ENCODE data around the gene TCTA. TPM values are rescaled to one million over a fixed set of nuclear protein-coding genes. Genes with fewer than 3 reads are reported as not detected.

The TCTA gene
- total RNA-seq, 1 experiment from 2014 or later: 11.5 TPM

DNA sequence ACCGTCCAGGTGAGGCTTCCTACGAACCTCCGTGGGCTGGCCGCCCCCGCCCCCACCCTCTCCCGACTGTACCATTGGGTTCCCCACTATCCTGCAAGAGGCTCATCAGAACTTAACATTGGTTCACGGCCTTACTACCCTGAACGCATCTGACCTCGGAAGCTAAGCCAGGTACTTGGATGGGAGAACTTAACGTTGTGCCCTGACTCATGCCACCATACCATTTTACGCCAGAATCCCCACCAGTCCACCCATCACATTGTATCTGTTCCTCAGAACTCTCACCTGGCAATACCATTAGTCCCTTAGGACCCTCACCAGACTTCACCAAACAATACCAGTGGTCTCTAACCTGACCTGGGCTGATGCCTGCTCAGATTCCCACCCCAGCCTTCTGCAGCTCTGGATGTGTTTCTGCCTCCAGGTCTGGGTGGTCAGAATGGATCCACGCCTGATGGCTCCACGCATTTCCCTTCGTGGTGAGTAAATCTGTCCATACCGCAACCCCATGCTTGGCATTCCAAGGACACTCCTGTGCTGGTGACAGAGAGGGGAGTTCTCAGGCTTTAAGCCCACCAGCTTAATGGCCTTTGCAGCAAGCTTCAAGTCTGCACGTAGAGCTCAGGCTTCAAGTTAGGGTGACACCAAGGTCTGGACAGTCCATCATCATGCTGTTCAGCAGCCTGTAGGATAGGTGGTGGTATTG, 562 bp downstream of the TCTA start:
- CTCF ChIA-PET: interaction anchor here (1.2 to 2.3 kb wide), 3 partner anchors 10 to 242 kb away, joined by 5 to 15 read pairs (median 6); partner anchors contain the start of genes AMT and KLHDC8B
- TF ChIP-seq FOXP1 (CRISPR knock-in tag; IDR thresholded peaks at IDR 0.05; ENCODE audit: borderline replicate concordance) (no peak), ATF1 (CRISPR knock-in tag; IDR thresholded peaks at IDR 0.05) (no peak)
- Mint-ChIP-seq H3K27ac (peak overlapping the region; percentile 98), H3K9me3 (no peaks in the 10 kb centered on the region), H3K4me3 (peak overlapping the region; percentile 92), H3K27me3 (ENCODE audit: low read depth) (no peaks in the 10 kb centered on the region), H3K36me3 (peaks cover 4% of the 10 kb centered on the region; the same call in 1 of the 2 replicates), H3K4me1 (peaks cover 41% of the 10 kb centered on the region)
- ATAC-seq (no peak), DNase-seq (ENCODE audit: low spot score) (no peak)
- POLR2A ChIA-PET: interaction anchor here (1.0 to 2.2 kb wide), 3 partner anchors 9 to 319 kb away, joined by 3 to 16 read pairs (median 10); partner anchors contain the start of genes QRICH1 and USP4

DNA sequence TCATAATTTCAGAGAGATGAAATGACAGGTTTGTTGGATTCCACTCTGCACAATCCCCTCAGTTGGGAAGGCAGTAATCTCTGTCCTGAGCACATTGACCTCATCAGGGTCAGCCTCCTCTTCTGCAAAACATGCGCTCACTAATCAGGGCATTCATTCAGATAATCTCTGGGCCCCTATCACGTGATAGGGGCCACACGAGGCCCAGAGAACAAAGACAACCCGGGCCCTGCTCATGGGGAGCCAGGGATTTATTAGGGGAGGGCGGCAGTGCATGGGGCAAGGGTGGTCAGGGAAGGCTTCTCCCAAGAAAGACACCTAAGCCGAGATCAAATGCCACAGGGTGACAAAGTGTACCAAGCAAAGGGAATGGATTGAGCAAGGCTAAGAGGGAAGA, 1.1 kb downstream of the TCTA start:
- TF ChIP-seq SMAD4 (CRISPR knock-in tag; IDR thresholded peaks at IDR 0.05) (no peak), ZNF232 (CRISPR knock-in tag; IDR thresholded peaks at IDR 0.05) (no peak), RELA (CRISPR knock-in tag; IDR thresholded peaks at IDR 0.05; ENCODE audit: borderline replicate concordance) (no peak), RORB (CRISPR knock-in tag; IDR thresholded peaks at IDR 0.05) (no peak), IRF2 (CRISPR knock-in tag; IDR thresholded peaks at IDR 0.05; ENCODE audit: borderline replicate concordance, low read depth) (no peak), SMAD3 (CRISPR knock-in tag; IDR thresholded peaks at IDR 0.05; ENCODE audit: borderline replicate concordance) (no peak), JAZF1 (CRISPR knock-in tag; IDR thresholded peaks at IDR 0.05) (no peak), NR3C1 (CRISPR knock-in tag; conservative IDR thresholded peaks at IDR 0.05; ENCODE audit: low read depth) (no peak), ZNF416 (CRISPR knock-in tag; IDR thresholded peaks at IDR 0.05) (no peak), FOXJ3 (CRISPR knock-in tag; IDR thresholded peaks at IDR 0.05; ENCODE audit: borderline replicate concordance) (no peak)
- TF ChIP-seq, protein P1, sequence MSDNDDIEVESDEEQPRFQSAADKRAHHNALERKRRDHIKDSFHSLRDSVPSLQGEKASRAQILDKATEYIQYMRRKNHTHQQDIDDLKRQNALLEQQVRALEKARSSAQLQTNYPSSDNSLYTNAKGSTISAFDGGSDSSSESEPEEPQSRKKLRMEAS (CRISPR knock-in tag; IDR thresholded peaks at IDR 0.05): no peak
- TF ChIP-seq, protein P2, sequence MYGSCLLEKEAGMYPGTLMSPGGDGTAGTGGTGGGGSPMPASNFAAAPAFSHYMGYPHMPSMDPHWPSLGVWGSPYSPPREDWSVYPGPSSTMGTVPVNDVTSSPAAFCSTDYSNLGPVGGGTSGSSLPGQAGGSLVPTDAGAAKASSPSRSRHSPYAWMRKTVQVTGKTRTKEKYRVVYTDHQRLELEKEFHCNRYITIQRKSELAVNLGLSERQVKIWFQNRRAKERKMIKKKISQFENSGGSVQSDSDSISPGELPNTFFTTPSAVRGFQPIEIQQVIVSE (CRISPR knock-in tag; IDR thresholded peaks at IDR 0.05; ENCODE audit: borderline replicate concordance): no peak
- TF ChIP-seq, protein P3, sequence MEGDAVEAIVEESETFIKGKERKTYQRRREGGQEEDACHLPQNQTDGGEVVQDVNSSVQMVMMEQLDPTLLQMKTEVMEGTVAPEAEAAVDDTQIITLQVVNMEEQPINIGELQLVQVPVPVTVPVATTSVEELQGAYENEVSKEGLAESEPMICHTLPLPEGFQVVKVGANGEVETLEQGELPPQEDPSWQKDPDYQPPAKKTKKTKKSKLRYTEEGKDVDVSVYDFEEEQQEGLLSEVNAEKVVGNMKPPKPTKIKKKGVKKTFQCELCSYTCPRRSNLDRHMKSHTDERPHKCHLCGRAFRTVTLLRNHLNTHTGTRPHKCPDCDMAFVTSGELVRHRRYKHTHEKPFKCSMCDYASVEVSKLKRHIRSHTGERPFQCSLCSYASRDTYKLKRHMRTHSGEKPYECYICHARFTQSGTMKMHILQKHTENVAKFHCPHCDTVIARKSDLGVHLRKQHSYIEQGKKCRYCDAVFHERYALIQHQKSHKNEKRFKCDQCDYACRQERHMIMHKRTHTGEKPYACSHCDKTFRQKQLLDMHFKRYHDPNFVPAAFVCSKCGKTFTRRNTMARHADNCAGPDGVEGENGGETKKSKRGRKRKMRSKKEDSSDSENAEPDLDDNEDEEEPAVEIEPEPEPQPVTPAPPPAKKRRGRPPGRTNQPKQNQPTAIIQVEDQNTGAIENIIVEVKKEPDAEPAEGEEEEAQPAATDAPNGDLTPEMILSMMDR (IDR thresholded peaks at IDR 0.05): no peak
- TF ChIP-seq, protein P4, sequence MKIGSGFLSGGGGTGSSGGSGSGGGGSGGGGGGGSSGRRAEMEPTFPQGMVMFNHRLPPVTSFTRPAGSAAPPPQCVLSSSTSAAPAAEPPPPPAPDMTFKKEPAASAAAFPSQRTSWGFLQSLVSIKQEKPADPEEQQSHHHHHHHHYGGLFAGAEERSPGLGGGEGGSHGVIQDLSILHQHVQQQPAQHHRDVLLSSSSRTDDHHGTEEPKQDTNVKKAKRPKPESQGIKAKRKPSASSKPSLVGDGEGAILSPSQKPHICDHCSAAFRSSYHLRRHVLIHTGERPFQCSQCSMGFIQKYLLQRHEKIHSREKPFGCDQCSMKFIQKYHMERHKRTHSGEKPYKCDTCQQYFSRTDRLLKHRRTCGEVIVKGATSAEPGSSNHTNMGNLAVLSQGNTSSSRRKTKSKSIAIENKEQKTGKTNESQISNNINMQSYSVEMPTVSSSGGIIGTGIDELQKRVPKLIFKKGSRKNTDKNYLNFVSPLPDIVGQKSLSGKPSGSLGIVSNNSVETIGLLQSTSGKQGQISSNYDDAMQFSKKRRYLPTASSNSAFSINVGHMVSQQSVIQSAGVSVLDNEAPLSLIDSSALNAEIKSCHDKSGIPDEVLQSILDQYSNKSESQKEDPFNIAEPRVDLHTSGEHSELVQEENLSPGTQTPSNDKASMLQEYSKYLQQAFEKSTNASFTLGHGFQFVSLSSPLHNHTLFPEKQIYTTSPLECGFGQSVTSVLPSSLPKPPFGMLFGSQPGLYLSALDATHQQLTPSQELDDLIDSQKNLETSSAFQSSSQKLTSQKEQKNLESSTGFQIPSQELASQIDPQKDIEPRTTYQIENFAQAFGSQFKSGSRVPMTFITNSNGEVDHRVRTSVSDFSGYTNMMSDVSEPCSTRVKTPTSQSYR (CRISPR knock-in tag; IDR thresholded peaks at IDR 0.05): no peak
- TF ChIP-seq, protein P5, sequence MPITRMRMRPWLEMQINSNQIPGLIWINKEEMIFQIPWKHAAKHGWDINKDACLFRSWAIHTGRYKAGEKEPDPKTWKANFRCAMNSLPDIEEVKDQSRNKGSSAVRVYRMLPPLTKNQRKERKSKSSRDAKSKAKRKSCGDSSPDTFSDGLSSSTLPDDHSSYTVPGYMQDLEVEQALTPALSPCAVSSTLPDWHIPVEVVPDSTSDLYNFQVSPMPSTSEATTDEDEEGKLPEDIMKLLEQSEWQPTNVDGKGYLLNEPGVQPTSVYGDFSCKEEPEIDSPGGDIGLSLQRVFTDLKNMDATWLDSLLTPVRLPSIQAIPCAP (CRISPR knock-in tag; IDR thresholded peaks at IDR 0.05): no peak
- TF ChIP-seq, protein P6, sequence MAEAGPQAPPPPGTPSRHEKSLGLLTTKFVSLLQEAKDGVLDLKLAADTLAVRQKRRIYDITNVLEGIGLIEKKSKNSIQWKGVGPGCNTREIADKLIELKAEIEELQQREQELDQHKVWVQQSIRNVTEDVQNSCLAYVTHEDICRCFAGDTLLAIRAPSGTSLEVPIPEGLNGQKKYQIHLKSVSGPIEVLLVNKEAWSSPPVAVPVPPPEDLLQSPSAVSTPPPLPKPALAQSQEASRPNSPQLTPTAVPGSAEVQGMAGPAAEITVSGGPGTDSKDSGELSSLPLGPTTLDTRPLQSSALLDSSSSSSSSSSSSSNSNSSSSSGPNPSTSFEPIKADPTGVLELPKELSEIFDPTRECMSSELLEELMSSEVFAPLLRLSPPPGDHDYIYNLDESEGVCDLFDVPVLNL (CRISPR knock-in tag; IDR thresholded peaks at IDR 0.05; ENCODE audit: borderline replicate concordance, low read depth): no peak
- TF ChIP-seq, protein P7, sequence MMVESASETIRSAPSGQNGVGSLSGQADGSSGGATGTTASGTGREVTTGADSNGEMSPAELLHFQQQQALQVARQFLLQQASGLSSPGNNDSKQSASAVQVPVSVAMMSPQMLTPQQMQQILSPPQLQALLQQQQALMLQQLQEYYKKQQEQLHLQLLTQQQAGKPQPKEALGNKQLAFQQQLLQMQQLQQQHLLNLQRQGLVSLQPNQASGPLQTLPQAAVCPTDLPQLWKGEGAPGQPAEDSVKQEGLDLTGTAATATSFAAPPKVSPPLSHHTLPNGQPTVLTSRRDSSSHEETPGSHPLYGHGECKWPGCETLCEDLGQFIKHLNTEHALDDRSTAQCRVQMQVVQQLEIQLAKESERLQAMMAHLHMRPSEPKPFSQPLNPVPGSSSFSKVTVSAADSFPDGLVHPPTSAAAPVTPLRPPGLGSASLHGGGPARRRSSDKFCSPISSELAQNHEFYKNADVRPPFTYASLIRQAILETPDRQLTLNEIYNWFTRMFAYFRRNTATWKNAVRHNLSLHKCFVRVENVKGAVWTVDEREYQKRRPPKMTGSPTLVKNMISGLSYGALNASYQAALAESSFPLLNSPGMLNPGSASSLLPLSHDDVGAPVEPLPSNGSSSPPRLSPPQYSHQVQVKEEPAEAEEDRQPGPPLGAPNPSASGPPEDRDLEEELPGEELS (CRISPR knock-in tag; IDR thresholded peaks at IDR 0.05): no peak
- TF ChIP-seq, protein P8, sequence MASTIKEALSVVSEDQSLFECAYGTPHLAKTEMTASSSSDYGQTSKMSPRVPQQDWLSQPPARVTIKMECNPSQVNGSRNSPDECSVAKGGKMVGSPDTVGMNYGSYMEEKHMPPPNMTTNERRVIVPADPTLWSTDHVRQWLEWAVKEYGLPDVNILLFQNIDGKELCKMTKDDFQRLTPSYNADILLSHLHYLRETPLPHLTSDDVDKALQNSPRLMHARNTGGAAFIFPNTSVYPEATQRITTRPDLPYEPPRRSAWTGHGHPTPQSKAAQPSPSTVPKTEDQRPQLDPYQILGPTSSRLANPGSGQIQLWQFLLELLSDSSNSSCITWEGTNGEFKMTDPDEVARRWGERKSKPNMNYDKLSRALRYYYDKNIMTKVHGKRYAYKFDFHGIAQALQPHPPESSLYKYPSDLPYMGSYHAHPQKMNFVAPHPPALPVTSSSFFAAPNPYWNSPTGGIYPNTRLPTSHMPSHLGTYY (CRISPR knock-in tag; IDR thresholded peaks at IDR 0.05): no peak

More for the DNA sequence above, 1.1 kb downstream of the TCTA start:
- ATAC-seq (no peak), DNase-seq (ENCODE audit: low spot score) (no peak)
- POLR2A ChIA-PET: interaction anchor here (1.0 kb wide), 1 partner anchor 8 kb away, joined by 3 read pairs; no protein-coding TSS in a partner anchor
- peaks cover 4% of the 10 kb centered on the region; the same call in 1 of the 2 replicates for H3K36me3 Mint-ChIP-seq
- no peaks in the 10 kb centered on the region for H3K9me3 Mint-ChIP-seq
- no peak overlapping the region for H3K27ac Mint-ChIP-seq
- H3K4me3 Mint-ChIP-seq: peak overlapping the region; percentile 92
- H3K4me1 Mint-ChIP-seq: peaks cover 44% of the 10 kb centered on the region
- CTCF ChIA-PET: no interaction called here
- no peaks in the 10 kb centered on the region for H3K27me3 Mint-ChIP-seq (ENCODE audit: low read depth)

Data from WTC11 (cell line).